A549 treated with AZD9567 at 1 μM for 4 hours (cell line): ENCODE data around the gene FAM47A. TPM values are rescaled to one million over a fixed set of nuclear protein-coding genes. Genes with fewer than 3 reads are reported as not detected.

ENCODE experiments used
- total RNA-seq: library from RNA; stranded (reverse); fragments of 200-300 nt; extraction: Qiagen RNA extraction; gene quantifications from 5 replicates; pipeline ENCODE4 v1.2.3, GENCODE V29; 2022; ENCODE audit not compliant: insufficient read depth

FAM47A gene
- total RNA-seq = not detected in 5 replicates

DNA sequence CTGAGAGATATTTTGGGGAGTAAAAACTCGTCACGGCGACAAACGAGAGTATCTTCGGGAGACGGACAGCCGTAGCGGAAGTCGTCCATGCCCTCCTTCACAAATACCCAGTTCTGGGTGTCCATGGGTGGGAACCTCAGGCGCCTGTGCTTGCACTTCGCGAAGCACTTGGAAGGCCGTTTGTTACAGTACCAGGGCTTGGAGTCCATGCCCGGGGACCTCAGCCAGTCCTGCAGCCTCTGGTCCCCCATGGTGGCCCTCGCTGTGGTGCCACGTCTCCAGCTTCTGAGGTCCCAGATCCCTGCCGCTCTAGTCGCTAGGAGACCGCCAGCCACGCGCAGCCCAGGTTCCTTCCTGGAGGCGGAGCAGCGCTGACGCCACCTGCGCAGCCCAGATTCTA lies at the start of gene FAM47A:
TSS of gene FAM47A (minus strand) at position 287 of the 400 bp plus-strand sequence. CDS start at position 251, 36 bp downstream.

